GM12873 (cell line): ENCODE data around the gene ACACB.

ENCODE experiments used
- CTCF ChIP-seq: IDR thresholded peaks from 2 replicates; pipeline ENCODE4 v1.5.1; 2012; ENCODE audit warnings: low read depth, mild to moderate bottlenecking, moderate library complexity, low read length, control low read depth; ENCODE audit not compliant: insufficient read depth; ENCODE audit errors: missing control alignments

Gene ACACB

DNA sequence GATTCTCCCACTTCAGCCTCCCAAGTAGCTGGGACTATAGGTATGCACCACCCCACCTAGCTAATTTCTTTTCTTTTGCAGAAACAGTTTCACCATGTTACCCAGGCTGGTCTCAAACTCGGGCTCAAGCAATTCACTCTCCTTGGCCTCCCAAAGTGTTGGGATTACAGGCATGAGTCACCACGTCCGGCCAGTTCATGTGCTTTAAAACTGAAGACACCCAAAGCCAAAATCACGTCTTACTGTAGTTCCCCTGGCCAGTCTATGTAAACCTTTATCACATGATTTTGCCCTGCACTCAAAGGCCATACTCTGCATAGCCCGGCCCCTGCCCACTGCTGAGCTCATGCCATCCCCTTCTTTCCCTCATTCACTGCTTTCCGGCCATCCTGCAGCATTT lies 27.6 kb upstream of the ACACB start:
- TF ChIP-seq CTCF, result no peak

GRCh38 chr12:109089683-109090082 lies 26.7 kb upstream of the ACACB start:
- TF ChIP-seq CTCF, result no peak

- no peak for TF ChIP-seq CTCF
Observed at GRCh38 chr12:109092497-109093021, 23.8 kb upstream of the ACACB start.

GRCh38 chr12:109093022-109093918 lies 23.1 kb upstream of the ACACB start, which contains the start of gene ALKBH2:
Gene ALKBH2, minus strand, starts transcription at chr12:109093472. Its CDS starts 686 bp downstream, at chr12:109092786.
- TF ChIP-seq CTCF, result peak; percentile 99

DNA sequence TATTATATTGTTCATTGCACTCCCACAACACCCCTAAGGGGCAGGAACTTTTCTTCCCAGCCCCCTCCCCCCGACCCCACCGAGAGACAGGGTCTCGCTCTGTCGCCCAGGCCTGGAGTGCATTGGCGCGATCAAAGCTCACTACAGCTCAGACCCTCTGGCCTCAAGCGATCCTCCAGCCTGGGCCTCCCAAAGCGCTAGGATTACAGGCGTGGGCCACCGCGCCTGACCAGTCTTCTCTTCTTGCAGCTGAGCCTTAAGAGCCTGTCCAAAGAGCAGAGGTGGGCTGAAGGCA lies 19.3 kb upstream of the ACACB start:
- TF ChIP-seq CTCF, result no peak

DNA sequence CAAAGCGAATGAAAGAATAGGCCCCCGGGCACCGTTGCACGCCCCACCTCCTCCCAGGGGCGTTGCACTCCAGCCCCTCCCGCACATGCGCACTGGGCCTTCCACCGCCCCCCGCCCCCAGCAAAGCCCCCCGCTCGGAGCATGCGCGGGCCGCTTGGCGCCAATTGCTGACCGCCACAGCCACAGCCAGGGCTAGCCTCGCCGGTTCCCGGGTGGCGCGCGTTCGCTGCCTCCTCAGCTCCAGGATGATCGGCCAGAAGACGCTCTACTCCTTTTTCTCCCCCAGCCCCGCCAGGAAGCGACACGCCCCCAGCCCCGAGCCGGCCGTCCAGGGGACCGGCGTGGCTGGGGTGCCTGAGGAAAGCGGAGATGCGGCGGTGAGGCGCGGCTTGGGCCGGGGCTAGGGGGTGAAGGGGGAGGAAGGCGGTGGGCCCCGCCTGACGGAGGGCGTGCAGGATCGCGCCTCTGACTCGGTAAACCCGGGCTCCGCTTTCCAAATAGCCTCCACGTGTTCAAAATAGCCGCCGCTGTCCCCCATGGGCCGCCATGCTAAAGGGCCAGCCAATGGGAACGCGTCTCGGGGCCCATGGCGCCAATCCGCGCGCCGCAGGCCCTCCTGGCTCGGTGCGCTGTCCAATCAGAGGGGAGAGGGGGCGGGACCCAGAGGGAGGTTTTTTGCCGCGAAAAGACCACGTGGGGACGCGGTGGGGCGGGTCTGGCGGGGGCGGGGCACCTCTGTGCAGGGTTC lies 18.8 kb upstream of the ACACB start, which contains the start of gene UNG:
UNG (plus strand) TSS at position 163 of the 748 bp plus-strand sequence; CDS start at position 246, 83 bp downstream.
- TF ChIP-seq CTCF, result no peak

DNA sequence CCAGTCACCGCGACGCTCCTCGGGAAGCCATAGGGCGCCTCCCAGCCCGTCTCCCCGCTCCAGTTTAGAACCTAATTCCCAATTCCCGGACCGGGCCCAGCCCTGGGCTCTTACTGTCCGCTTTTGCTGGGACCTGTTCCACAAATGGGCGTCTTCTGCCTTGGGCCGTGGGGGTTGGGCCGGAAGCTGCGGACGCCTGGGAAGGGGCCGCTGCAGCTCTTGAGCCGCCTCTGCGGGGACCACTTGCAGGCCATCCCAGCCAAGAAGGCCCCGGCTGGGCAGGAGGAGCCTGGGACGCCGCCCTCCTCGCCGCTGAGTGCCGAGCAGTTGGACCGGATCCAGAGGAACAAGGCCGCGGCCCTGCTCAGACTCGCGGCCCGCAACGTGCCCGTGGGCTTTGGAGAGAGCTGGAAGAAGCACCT lies 18.2 kb upstream of the ACACB start:
- TF ChIP-seq CTCF, result no peak
